Spleen (tissue), 11 donors: ENCODE measurements around the gene TYMP. TPM values are rescaled to one million over a fixed set of nuclear protein-coding genes. Genes with fewer than 3 reads are reported as not detected.
A peak's percentile ranks its signal among the peaks of the same experiment; 100 is the strongest.

ENCODE experiments used
- DNase-seq: peaks from one replicate; pipeline ENCODE4 v3.0.0-alpha.2; 2020
- H3K27ac ChIP-seq, 8 donors: fragments of 200-600 bp; sonication (generic) in 7 of 8; 1 replicate in 4 of 8; 2 replicates in 4 of 8; pipeline versions ENCODE4 v1.5.0 to v1.8.0; 2016 to 2021; ENCODE audit warnings: inconsistent platforms in 4 of 8, mild to moderate bottlenecking in 4 of 8, moderate library complexity in 1 of 8
- H3K27me3 ChIP-seq, 7 donors: fragments of 200-600 bp; sonication (generic) in 6 of 7; replicated peaks in 1 of 7; 1 replicate in 4 of 7; 2 replicates in 3 of 7; pipeline versions ENCODE4 v1.5.0 to v1.8.0; 2016 to 2021; ENCODE audit warnings: inconsistent platforms in 3 of 7, mild to moderate bottlenecking in 1 of 7
- H3K36me3 ChIP-seq, 6 donors: fragments of 200-600 bp; sonication (generic) in 5 of 6; 1 replicate in 4 of 6; 2 replicates in 2 of 6; pipeline versions ENCODE4 v1.5.0 to v1.8.0; 2016 to 2021; ENCODE audit warnings: inconsistent platforms in 2 of 6
- H3K4me1 ChIP-seq, 6 donors: fragments of 200-600 bp; sonication (generic) in 5 of 6; 1 replicate in 3 of 6; 2 replicates in 3 of 6; pipeline versions ENCODE4 v1.5.0 to v1.8.0; 2016 to 2021; ENCODE audit warnings: inconsistent platforms in 3 of 6
- H3K4me3 ChIP-seq, 8 donors: fragments of 200-600 bp; sonication (generic) in 7 of 8; 1 replicate in 4 of 8; 2 replicates in 4 of 8; pipeline versions ENCODE4 v1.5.0 to v1.8.0; 2016 to 2021; ENCODE audit warnings: inconsistent platforms in 4 of 8, mild to moderate bottlenecking in 4 of 8, moderate library complexity in 2 of 8
- H3K9me3 ChIP-seq, 8 donors: fragments of 200-600 bp; sonication (generic) in 7 of 8; 1 replicate in 4 of 8; 2 replicates in 4 of 8; pipeline versions ENCODE4 v1.5.0 to v1.8.0; 2016 to 2021; ENCODE audit warnings: inconsistent platforms in 4 of 8
- CTCF ChIP-seq, 11 experiments: fragments of 200-600 bp in 7 of 11; fragments of 450-650 bp in 4 of 11; sonication (generic) in 4 of 11; IDR thresholded peaks in 8 of 11; conservative IDR thresholded peaks in 3 of 11; 1 replicate in 7 of 11; 2 replicates in 4 of 11; pipeline versions ENCODE4 v1.4.0 to v1.8.0; 2016 to 2021; ENCODE audit warnings: antibody characterized with exemption in 11 of 11, inconsistent platforms in 4 of 11, mild to moderate bottlenecking in 1 of 11
- POLR2A ChIP-seq, 3 donors: fragments of 450-650 bp; IDR thresholded peaks; one replicate each; pipeline ENCODE4 v1.5.1; 2017; ENCODE audit warnings: antibody characterized with exemption in 3 of 3, mild to moderate bottlenecking in 1 of 3
- POLR2AphosphoS5 ChIP-seq, 3 donors: sonication (generic); formaldehyde crosslinking; IDR thresholded peaks; one replicate each; pipeline ENCODE4 v1.5.1; 2017; ENCODE audit warnings: antibody characterized with exemption in 3 of 3
- WGBS, 5 donors: extraction: QIAGEN DNeasy Blood & Tissue Kit in 3 of 5; methylation state at CpG; one replicate each; pipeline versions ENCODE4 v1.1.5 to v1.1.7; 2013 to 2018; 5-methylcytosine and 5-hydroxymethylcytosine counted together
- intact Hi-C: fragments of 100-400 bp; cut with DNase I; formaldehyde crosslinking; loops from one replicate; pipeline ENCODE4 v1.15.0; 2023; ENCODE audit warnings: low total_unique reads
- polyA plus RNA-seq, 3 donors: library from polyadenylated mRNA; stranded (reverse); fragments of 200-250 nt; gene quantifications; one replicate each; pipeline ENCODE4 v1.2.1, GENCODE V29; 2013
- total RNA-seq, 7 donors: library from RNA; depleted of rRNA in 3 of 7; stranded (reverse); fragments of >200 nt in 3 of 7; fragmentation: NEBNext Ultra II Directional in 4 of 7; extraction: Animal tissue kit (Norgen Biotek cat#: 25700) in 4 of 7; gene quantifications; one replicate each; pipeline versions ENCODE4 v1.1.0 to v1.2.1, GENCODE V29; 2016 to 2021
- donor health status: healthy with polysubstance abuse.
- donor health status: DM: no; HTN: no; CAD: no; lungs with moderate emphysema.
- donor health status: DM: no; HTN: no; CAD: no.
- donor health status: Bipolar disorder and iron deficiency.
- donor health status: healthy.
- donor health status: DM: no; HTN: no; CAD: no.
- donor health status: DM: yes; HTN: yes; CAD: no.

The TYMP gene
- total and polyA plus RNA-seq, 10 donors, result 73.7 to 284 (median 145) TPM

GRCh38 chr22:50574383-50574755, 44.6 kb upstream of the TYMP start:
- 89 to 97% (median 96%) methylated on average over 10 to 11 of the region's 11 CpGs for WGBS, 5 donors
- Histone ChIP-seq H3K36me3 (peaks cover 0 to 91% (median 29%) of the 10 kb centered on the region in 6 donors), H3K4me1 (peaks cover 0 to 15% (median 6%) of the 10 kb centered on the region in 6 donors), H3K27ac (no peak overlapping the region), H3K4me3 (no peak overlapping the region), H3K27me3 (peaks cover 0 to 9% (median 0%) of the 10 kb centered on the region in 7 donors), H3K9me3 (no peaks in the 10 kb centered on the region)
- no peak for TF ChIP-seq POLR2A (IDR thresholded peaks at IDR 0.05)
- no peak for TF ChIP-seq POLR2AphosphoS5 (IDR thresholded peaks at IDR 0.05)
- no peak for TF ChIP-seq CTCF (IDR thresholded peaks at IDR 0.05 in 8 of 11, conservative IDR thresholded peaks at IDR 0.05 in 3 of 11)
- no peak for DNase-seq
- intact Hi-C loops, result no loop called here

- peaks cover 0 to 9% (median 4%) of the 10 kb centered on the region in 6 donors for H3K4me1 ChIP-seq
- H3K9me3 ChIP-seq, result no peaks in the 10 kb centered on the region
- intact Hi-C loops, result no loop called here
- H3K27me3 ChIP-seq, result peaks cover 0 to 9% (median 0%) of the 10 kb centered on the region in 7 donors
- H3K4me3 ChIP-seq, result no peak overlapping the region
- peak in 1 of 3 donors; percentile 24 for TF ChIP-seq POLR2AphosphoS5 (IDR thresholded peaks at IDR 0.05)
- TF ChIP-seq CTCF (IDR thresholded peaks at IDR 0.05 in 8 of 11, conservative IDR thresholded peaks at IDR 0.05 in 3 of 11), result no peak
- 82 to 93% (median 87%) methylated on average over 12 to 26 of the region's 26 CpGs for WGBS, 5 donors
- peaks cover 0 to 91% (median 31%) of the 10 kb centered on the region in 6 donors for H3K36me3 ChIP-seq
- no peak overlapping the region for H3K27ac ChIP-seq
- DNase-seq, result no peak
These were observed 43.9 kb upstream of the TYMP start for GRCh38 chr22:50573491-50574382.

GRCh38 chr22:50572965-50573364, 43.2 kb upstream of the TYMP start:
- WGBS, 5 donors, result 94 to 97% (median 95%) methylated on average over 10 to 11 of the region's 11 CpGs

GRCh38 chr22:50571264-50572175, 41.7 kb upstream of the TYMP start:
- Histone ChIP-seq H3K27ac (no peak overlapping the region), H3K9me3 (no peaks in the 10 kb centered on the region), H3K4me1 (no peaks in the 10 kb centered on the region), H3K4me3 (no peak overlapping the region), H3K36me3 (peaks cover 0 to 92% (median 32%) of the 10 kb centered on the region in 6 donors), H3K27me3 (no peaks in the 10 kb centered on the region)
- WGBS, 5 donors, result 87 to 92% (median 87%) methylated on average over 17 to 26 of the region's 26 CpGs
- intact Hi-C loops, result no loop called here
- DNase-seq, result no peak
- TF ChIP-seq POLR2AphosphoS5 (IDR thresholded peaks at IDR 0.05) (no peak), POLR2A (IDR thresholded peaks at IDR 0.05) (no peak), CTCF (IDR thresholded peaks at IDR 0.05 in 8 of 11, conservative IDR thresholded peaks at IDR 0.05 in 3 of 11) (no peak)

More at GRCh38 chr22:50572965-50573364, 43.2 kb upstream of the TYMP start:
- no peak for DNase-seq
- intact Hi-C loops, result no loop called here
- Histone ChIP-seq H3K4me3 (no peak overlapping the region), H3K36me3 (peaks cover 0 to 93% (median 32%) of the 10 kb centered on the region in 6 donors), H3K27me3 (peaks cover 0 to 4% (median 0%) of the 10 kb centered on the region in 7 donors), H3K4me1 (peaks cover 0 to 1% (median under 1%) of the 10 kb centered on the region in 6 donors), H3K9me3 (no peaks in the 10 kb centered on the region), H3K27ac (no peak overlapping the region)
- TF ChIP-seq POLR2AphosphoS5 (IDR thresholded peaks at IDR 0.05) (peak in 1 of 3 donors; percentile 9), POLR2A (IDR thresholded peaks at IDR 0.05) (no peak)
